K562 (cell line): Measurements from ENCODE around the gene TRAF3IP3. TPM values are rescaled to one million over a fixed set of nuclear protein-coding genes. Genes with fewer than 3 reads are reported as not detected.

ENCODE experiments used
- ATAC-seq: fragments of 200-7000 bp; cut with Tn5 transposase; 3 replicates; pipeline ENCODE4 v1.9.1; 2020; ENCODE audit warnings: moderate library complexity
- BruUV-seq: library from RNA; stranded (reverse); fragments of 400-500 nt; replicated peaks from 2 replicates; lab custom pipeline; 2021; lab: Mats Ljungman, UMichigan
- CTCF ChIA-PET: fragments of 300-600 bp; formaldehyde crosslinking; extraction: SDS; loops from one replicate; lab custom pipeline; 2021; ENCODE audit warnings: low intra/inter-chr PET ratio; lab: Yijun Ruan, JAX
- POLR2A ChIA-PET: fragments of 300-600, 350-650 bp; sonication (Branson Sonifier 250); formaldehyde crosslinking; extraction: SDS; loops from one replicate; lab custom pipeline; 2021; ENCODE audit warnings: antibody characterized with exemption, inconsistent platforms; lab: Yijun Ruan, JAX
- DNase-seq, 4 experiments: peaks; one replicate each; pipeline versions ENCODE4 v3.0.0 to v3.0.0-alpha.2; 2011 to 2018; ENCODE audit warnings: low spot score in 3 of 4, mixed read lengths in 3 of 4; ENCODE audit errors: extremely low read depth in 1 of 4
- FAIRE-seq: peaks from 2 replicates; lab custom pipeline; 2011; peaks lifted over from hg19 to GRCh38; lab: Jason Lieb, UNC
- H2AFZ ChIP-seq: 2 replicates; pipeline ENCODE4 v1.6.0; 2011; ENCODE audit warnings: low read depth, low read length, control low read depth, inconsistent platforms
- H3K27ac ChIP-seq: fragments of 200-600 bp; 3 replicates; pipeline ENCODE4 v1.8.0; 2011; ENCODE audit warnings: low read depth, mild to moderate bottlenecking, control low read depth, inconsistent platforms, low read length, moderate library complexity, mixed read lengths; ENCODE audit errors: extremely low read depth
- H3K27me3 ChIP-seq, 2 experiments: fragments of 300-600 bp in 1 of 2; 2 replicates in 1 of 2; 3 replicates in 1 of 2; pipeline versions ENCODE4 v1.6.0 to v1.8.0; 2011; ENCODE audit warnings: inconsistent platforms in 2 of 2, low read length in 2 of 2, mild to moderate bottlenecking in 1 of 2, mixed read lengths in 1 of 2, moderate library complexity in 1 of 2; ENCODE audit not compliant: control insufficient read depth in 2 of 2, insufficient read depth in 2 of 2
- H3K36me3 ChIP-seq: fragments of 300-600 bp; 3 replicates; pipeline ENCODE4 v1.8.0; 2011; ENCODE audit warnings: mild to moderate bottlenecking, low read length, inconsistent platforms; ENCODE audit not compliant: control insufficient read depth, insufficient read depth
- H3K4me1 ChIP-seq, 2 experiments: fragments of 200-600 bp in 1 of 2; replicated peaks in 1 of 2; 2 replicates in 1 of 2; 3 replicates in 1 of 2; pipeline versions ENCODE4 v1.5.1 to v1.8.0; 2011; ENCODE audit warnings: inconsistent platforms in 2 of 2, low read length in 2 of 2, mild to moderate bottlenecking in 1 of 2, mixed read lengths in 1 of 2, moderate library complexity in 1 of 2; ENCODE audit not compliant: control insufficient read depth in 2 of 2, insufficient read depth in 2 of 2
- H3K4me2 ChIP-seq: 2 replicates; pipeline ENCODE4 v1.6.1; 2011; ENCODE audit warnings: low read length, control low read depth, inconsistent platforms, mixed read lengths; ENCODE audit not compliant: insufficient read depth
- H3K4me3 ChIP-seq: fragments of 200-600 bp; sonication (generic), shearing (Covaris generic); 2 replicates; pipeline ENCODE4 v1.5.1; 2016; ENCODE audit warnings: control low read depth, inconsistent platforms
- H3K79me2 ChIP-seq: fragments of 200-600 bp; 3 replicates; pipeline ENCODE4 v1.8.0; 2011; ENCODE audit warnings: low read length, inconsistent platforms; ENCODE audit not compliant: control insufficient read depth, insufficient read depth
- H3K9ac ChIP-seq, 2 experiments: 2 replicates each; pipeline versions ENCODE4 v1.6.0 to v1.6.1; 2011; ENCODE audit warnings: low read depth in 2 of 2, low read length in 2 of 2, control low read depth in 1 of 2, inconsistent platforms in 1 of 2, mild to moderate bottlenecking in 1 of 2, mixed read lengths in 1 of 2; ENCODE audit not compliant: insufficient read depth in 1 of 2
- H3K9me1 ChIP-seq: one replicate; pipeline ENCODE4 v1.6.0; 2011; ENCODE audit warnings: inconsistent platforms, mild to moderate bottlenecking, low read length, moderate library complexity; ENCODE audit not compliant: control insufficient read depth, insufficient read depth
- H3K9me3 ChIP-seq: replicated peaks from 2 replicates; pipeline ENCODE4 v1.5.1; 2011; ENCODE audit warnings: low read depth, low read length, inconsistent platforms; ENCODE audit not compliant: control insufficient read depth, insufficient read depth
- H4K20me1 ChIP-seq: replicated peaks from 2 replicates; pipeline ENCODE4 v1.6.1; 2011; ENCODE audit warnings: low read length, inconsistent platforms, mixed read lengths; ENCODE audit not compliant: control insufficient read depth, insufficient read depth
- BRF2 ChIP-seq: IDR thresholded peaks from 3 replicates; pipeline ENCODE4 v1.6.1; 2011; ENCODE audit warnings: borderline replicate concordance, mild to moderate bottlenecking; ENCODE audit not compliant: insufficient read length, insufficient read depth
- DPF2 ChIP-seq: fragments of 450-650 bp; IDR thresholded peaks from 2 replicates; pipeline ENCODE4 v1.6.1; 2016
- RHOXF2B ChIP-seq: fragments of 250-450 bp; sonication (Bioruptor Pico); conservative IDR thresholded peaks from 2 replicates; pipeline ENCODE4 v1.5.1; 2021
- SAFB ChIP-seq: fragments of 200-400 bp; formaldehyde crosslinking; IDR thresholded peaks from 2 replicates; pipeline ENCODE4 v1.6.1; 2017; ENCODE audit warnings: low read depth, low read length, borderline replicate concordance
- TCF7L2 ChIP-seq: fragments of 150-350 bp; IDR thresholded peaks from 2 replicates; pipeline ENCODE4 v1.6.1; 2016; ENCODE audit warnings: low read depth, mild to moderate bottlenecking, low read length, moderate library complexity
- ZNF184 ChIP-seq: sonication (generic); formaldehyde crosslinking; IDR thresholded peaks from 2 replicates; pipeline ENCODE4 v1.5.0; 2020; ENCODE audit warnings: missing genetic modification reagents
- WGBS: fragments of 100-300 bp; shearing (Covaris generic); methylation state at CpG from one replicate; pipeline ENCODE4 v1.1.6; 2016; ENCODE audit warnings: low coverage, mixed read lengths; ENCODE audit not compliant: insufficient coverage; ENCODE audit errors: missing lambda C conversion rate; 5-methylcytosine and 5-hydroxymethylcytosine counted together
- in situ Hi-C: fragments of 300-500 bp; cut with MboI; formaldehyde crosslinking; loops from 4 replicates; pipeline ENCODE4 v1.15.0; 2018; ENCODE audit warnings: inconsistent platforms, mixed read lengths
- intact Hi-C: fragments of 100-400 bp; cut with micrococcal nuclease; formaldehyde crosslinking; loops from 2 replicates; pipeline ENCODE4 v1.14.2; 2022
- polyA plus RNA-seq, 8 experiments: library from polyadenylated mRNA; depleted of rRNA in 4 of 8; stranded (reverse) in 5 of 8; unstranded in 3 of 8; fragments of >200 nt; fragmentation: Nextera tagmentation in 2 of 8; fragmentation: Illumina TruSeq in 1 of 8; extraction: Ambion mirVana in 2 of 8; extraction: Trizol in 1 of 8; gene quantifications; 2 replicates each; pipeline versions ENCODE4 v1.2.1 to v1.2.3, GENCODE V29; 2011 to 2014; ENCODE audit warnings: inconsistent platforms in 1 of 8, missing spikeins in 1 of 8
- total RNA-seq, 7 experiments: library from RNA; depleted of rRNA in 6 of 7; stranded (reverse); fragments of >200 nt in 6 of 7; fragmentation: Illumina TruSeq in 2 of 7; extraction: Trizol in 2 of 7; gene quantifications; 2 replicates each; pipeline versions ENCODE4 v1.2.1 to v1.2.3, GENCODE V29; 2011 to 2021; ENCODE audit warnings: low replicate concordance in 1 of 7

Gene TRAF3IP3
- total and polyA plus RNA-seq, 9 of the 15 experiments (the other 6 are each of a cell fraction or from before 2014, with no cell fraction given) = 0.06 to 1.1 (median 0.31) TPM

- Histone ChIP-seq H2AFZ (no peak overlapping the region), H3K4me3 (no peak overlapping the region)
- in situ Hi-C loops = no loop called here
- POLR2A ChIA-PET = no interaction called here
- TF ChIP-seq SAFB = no peak
- TF ChIP-seq, all 486 proteins: peak for 0
- FAIRE-seq (no peak), ATAC-seq (no peak), DNase-seq (no peak)
- Histone ChIP-seq H3K9me3 (no peaks in the 10 kb centered on the region), H3K27me3 (no peaks in the 10 kb centered on the region; a peak in 2 of 5 replicates), H3K4me2 (no peak overlapping the region), H3K79me2 (no peaks in the 10 kb centered on the region), H3K27ac (no peak overlapping the region), H4K20me1 (no peaks in the 10 kb centered on the region), H3K4me1 (no peaks in the 10 kb centered on the region; a peak in 1 of 5 replicates), H3K36me3 (no peaks in the 10 kb centered on the region), H3K9ac (no peak overlapping the region), H3K9me1 (no peaks in the 10 kb centered on the region)
- CTCF ChIA-PET = no interaction called here
- intact Hi-C loops = no loop called here
- WGBS = 0% methylated on average over 1 of the region's 1 CpG
- no TSS peak for BruUV-seq
Measured at GRCh38 chr1:209729436-209729835, 26.4 kb upstream of the TRAF3IP3 start.

- WGBS = 0% methylated on average over 1 of the region's 1 CpG
- no peak for ATAC-seq
- BruUV-seq = no TSS peak
- H3K9me3 ChIP-seq = no peaks in the 10 kb centered on the region
- H3K9ac ChIP-seq = no peak overlapping the region
- POLR2A ChIA-PET = no interaction called here
- in situ Hi-C loops = no loop called here
- FAIRE-seq = no peak
- no peak overlapping the region for H3K4me3 ChIP-seq
- H3K27ac ChIP-seq = no peak overlapping the region
- CTCF ChIA-PET = no interaction called here
- H3K79me2 ChIP-seq = no peaks in the 10 kb centered on the region
- no peaks in the 10 kb centered on the region for H3K4me1 ChIP-seq
- intact Hi-C loops = no loop called here
- no peaks in the 10 kb centered on the region for H3K36me3 ChIP-seq
- DNase-seq = no peak
- no peaks in the 10 kb centered on the region; a peak in 1 of 5 replicates for H3K27me3 ChIP-seq
- no peak overlapping the region for H3K4me2 ChIP-seq
- no peaks in the 10 kb centered on the region for H3K9me1 ChIP-seq
- no peak overlapping the region for H2AFZ ChIP-seq
- no peaks in the 10 kb centered on the region for H4K20me1 ChIP-seq
- TF ChIP-seq TCF7L2 (no peak), ZNF184 (CRISPR knock-in tag) (no peak), BRF2 (no peak), RHOXF2B (CRISPR knock-in tag) (no peak), DPF2 (no peak)
Measured at GRCh38 chr1:209732725-209733124, 23.1 kb upstream of the TRAF3IP3 start.
